GM18502 (cell line): ENCODE data around the gene NUP210.

Source experiments
- ATAC-seq: cut with Tn5 transposase; IDR thresholded peaks from one replicate; pipeline ENCODE4 v1.9.1; 2021; ENCODE audit warnings: mild to moderate bottlenecking; ENCODE audit not compliant: unreplicated experiment, poor library complexity

Gene NUP210

DNA sequence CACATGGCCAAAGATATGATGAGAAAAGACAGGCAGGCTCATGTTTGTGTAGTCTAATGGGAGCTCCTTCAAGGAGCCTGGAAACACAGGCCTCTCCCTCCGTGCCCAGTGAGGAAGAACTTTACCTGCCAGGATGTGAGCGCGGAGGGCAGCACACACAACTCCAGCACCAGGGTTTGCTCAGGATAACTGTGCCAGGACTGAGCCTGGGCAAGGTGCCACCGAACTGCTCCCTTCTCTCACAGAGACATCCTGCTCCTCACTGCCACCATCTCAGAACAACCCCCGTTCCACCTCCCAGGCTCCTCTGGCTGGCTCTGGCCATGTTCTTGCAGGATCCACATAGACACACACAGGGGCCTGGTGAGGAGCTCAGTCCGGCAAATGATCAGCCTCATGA is 87.4 kb downstream of the NUP210 start:
- no peak for ATAC-seq

- peak; percentile 97 for ATAC-seq
These were observed 88.0 kb downstream of the NUP210 start for GRCh38 chr3:13332158-13332557.

DNA sequence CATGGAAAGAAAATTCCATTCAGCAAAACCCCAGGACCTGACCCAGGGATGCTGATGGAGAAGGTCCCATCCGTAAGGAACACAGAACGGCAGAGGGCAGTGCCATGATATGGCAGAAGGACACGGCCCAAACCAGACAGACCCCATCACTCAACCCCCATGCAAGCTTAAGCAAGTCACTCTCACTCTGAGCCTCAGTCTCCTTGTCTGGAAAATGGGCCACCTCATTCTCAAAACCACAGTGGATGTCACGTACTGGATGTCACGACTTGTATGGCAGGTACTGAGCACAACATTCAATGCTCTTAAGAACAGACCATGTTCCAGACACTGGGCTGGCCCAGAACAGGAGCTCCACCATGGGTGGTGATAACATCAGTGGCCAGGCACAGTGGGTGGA is 90.4 kb downstream of the NUP210 start:
- ATAC-seq: no peak

GRCh38 chr3:13325892-13326443 is 94.2 kb downstream of the NUP210 start:
- no peak for ATAC-seq

- ATAC-seq: peak; percentile 84
These were observed 95.2 kb downstream of the NUP210 start for GRCh38 chr3:13324835-13325501.

- ATAC-seq: no peak
These were observed 96.3 kb downstream of the NUP210 start for GRCh38 chr3:13323822-13324221.

- no peak for ATAC-seq
These were observed 97.8 kb downstream of the NUP210 start for GRCh38 chr3:13322324-13322723.

DNA sequence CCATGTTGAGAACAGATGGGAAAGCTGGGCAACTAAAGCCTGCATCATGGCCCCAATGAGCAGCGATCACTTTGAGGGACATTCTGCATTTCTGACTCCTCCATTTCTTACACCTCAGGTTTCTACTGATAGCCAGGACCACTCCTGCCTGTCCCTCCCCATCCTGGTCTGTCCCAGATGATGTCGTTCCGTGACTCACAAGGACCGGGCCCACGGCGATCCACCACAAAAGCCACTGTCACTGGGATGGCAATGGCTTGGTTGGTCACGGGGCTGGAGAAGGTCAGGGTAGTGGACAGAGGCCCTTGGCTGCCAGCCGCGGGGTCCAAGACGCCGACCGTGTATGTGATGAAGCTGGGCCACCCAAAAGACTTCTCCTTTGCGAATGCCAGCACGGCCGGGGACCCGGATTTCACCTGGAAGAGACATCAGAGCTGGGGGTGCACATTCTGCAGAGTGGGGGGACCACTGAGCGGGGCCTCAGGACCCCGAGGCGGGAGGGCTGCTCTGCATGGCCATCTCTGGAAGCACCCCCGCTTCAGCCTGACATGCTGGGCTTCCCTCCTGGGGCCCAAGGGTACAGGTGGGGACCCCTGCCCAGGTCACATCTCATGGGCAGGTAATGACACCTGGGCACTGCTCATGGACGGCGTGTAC is 100.4 kb downstream of the NUP210 start:
- ATAC-seq: no peak

- no peak for ATAC-seq
These were observed 101.3 kb downstream of the NUP210 start for GRCh38 chr3:13318626-13319470.

- no peak for ATAC-seq
These were observed 102.4 kb downstream of the NUP210 start for GRCh38 chr3:13317596-13318320.

GRCh38 chr3:13316603-13317002 is 103.5 kb downstream of the NUP210 start:
- no peak for ATAC-seq

DNA sequence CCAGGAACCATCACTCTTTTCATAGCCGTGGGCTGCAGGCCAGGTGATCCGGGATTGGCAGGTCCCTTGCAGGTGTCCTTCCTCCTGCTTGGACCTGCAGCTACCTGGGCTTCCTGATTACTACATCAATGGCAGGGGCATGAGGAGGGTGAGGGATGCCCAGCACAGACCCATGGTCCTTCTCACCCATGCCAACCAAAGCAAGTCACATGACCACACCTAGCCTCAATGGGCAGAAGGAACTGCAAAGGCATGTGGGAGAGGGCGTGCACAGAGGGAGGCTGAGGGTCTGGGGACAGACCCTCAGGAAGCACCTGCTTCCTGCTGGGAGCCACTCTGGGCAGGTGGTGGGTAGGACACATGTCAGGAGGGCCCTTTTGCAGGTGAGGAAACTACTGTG is 105.2 kb downstream of the NUP210 start:
- ATAC-seq: no peak

DNA sequence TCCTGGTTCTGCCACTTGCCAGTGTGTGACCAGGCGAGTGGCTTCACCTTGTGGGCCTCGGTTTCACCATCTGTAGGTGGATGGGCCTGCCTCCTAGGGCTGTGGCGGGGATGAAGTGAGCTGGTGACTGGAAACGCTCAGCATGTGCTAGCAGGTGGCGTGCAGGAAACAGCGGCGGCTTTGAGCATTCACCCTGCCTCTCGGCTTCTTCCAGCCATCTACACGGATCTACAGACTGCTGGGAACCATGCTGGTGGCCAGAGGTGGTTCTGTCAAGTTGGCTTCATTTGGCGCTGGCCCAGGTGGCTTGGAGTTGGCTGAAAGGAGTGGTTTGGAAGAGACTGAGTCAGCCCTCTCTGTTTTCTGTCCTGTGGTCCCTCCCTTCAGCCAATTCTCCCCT is 106.3 kb downstream of the NUP210 start:
- ATAC-seq: no peak

GRCh38 chr3:13309004-13309403 is 111.1 kb downstream of the NUP210 start:
- ATAC-seq: no peak

GRCh38 chr3:13308380-13308801 is 111.7 kb downstream of the NUP210 start:
- peak; percentile 58 for ATAC-seq

DNA sequence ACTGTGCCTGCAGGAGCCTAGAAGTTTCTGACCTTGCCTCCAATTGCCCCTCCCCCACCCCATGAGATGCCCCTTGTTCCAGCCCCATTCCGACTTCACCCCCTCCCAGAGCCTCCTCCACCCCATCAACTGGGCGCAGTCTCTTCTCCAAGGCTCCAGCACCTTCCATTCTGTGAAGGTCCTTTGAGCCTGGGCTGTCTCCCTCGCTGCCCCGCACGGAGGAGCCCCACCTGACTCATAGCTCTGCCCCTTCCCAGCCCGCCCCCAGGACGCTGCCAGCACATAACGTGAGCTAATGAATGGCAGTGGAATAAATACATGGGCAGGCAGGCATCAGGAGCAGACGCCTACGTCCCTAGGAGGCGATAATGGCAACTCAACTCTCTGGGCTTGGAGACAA is 113.1 kb downstream of the NUP210 start:
- ATAC-seq: no peak

GRCh38 chr3:13305623-13306022 is 114.5 kb downstream of the NUP210 start:
- ATAC-seq: no peak

- ATAC-seq: no peak
These were observed 116.7 kb downstream of the NUP210 start for GRCh38 chr3:13303410-13303809.

- ATAC-seq: no peak
These were observed 118.7 kb downstream of the NUP210 start for GRCh38 chr3:13301286-13301987.
